NK-92 (cell line): ENCODE data around the gene WNT2.
"Not testable (repeated sequence)": the region's sequence is repeated elsewhere in the genome, so short reads cannot be mapped to it uniquely, and the experiment has no call there.

ENCODE experiments used
- DNase-seq: peaks from one replicate; lab custom pipeline; 2025; ENCODE audit not compliant: unreplicated experiment; lab: John Stamatoyannopoulos, UW

The WNT2 gene

DNA sequence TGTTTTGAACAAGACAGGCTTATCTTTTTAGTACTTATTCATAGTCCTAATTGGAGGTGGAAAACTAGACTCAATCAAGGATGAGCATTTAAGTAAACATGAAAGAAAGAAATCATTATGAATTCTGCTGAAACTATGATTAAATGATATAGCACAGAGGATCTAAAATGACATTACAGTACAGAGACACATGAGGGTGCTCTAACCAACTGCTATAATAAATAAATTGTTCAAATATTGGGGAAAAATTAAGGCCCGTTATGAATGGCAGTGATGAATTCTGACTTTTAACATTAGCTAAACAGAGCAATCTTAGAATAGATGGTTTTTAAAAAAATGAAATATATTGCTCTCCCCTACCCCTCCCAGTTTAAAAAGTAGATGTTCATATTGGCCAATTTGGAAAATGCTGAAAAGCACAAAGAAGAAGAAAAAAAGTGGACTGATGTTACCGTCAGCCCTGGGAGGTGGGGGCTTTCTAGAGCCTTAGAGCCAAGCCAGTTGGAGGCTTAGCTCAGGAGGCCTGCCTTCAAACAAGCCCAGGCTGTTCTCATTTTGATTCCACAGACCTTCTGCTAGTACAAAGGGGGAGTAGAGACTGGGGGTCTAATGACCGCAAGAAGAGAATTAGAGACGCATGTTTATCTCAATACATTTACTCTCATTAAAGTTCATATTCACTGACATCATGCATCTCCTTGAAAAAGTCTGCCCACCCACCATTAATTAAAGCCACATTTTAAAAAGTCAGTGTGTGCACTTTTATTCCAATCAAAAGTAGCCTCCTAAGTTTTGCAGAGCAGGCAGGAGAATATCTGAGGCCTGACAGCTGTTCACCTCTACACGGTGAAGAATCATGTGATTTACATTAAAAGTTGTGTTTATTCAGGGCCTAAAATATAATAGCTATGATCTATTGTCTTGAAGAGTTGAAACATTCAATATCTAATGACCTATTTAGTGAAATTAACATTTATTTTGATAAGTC is 10.0 kb downstream of the WNT2 start:
- no peak for DNase-seq

DNA sequence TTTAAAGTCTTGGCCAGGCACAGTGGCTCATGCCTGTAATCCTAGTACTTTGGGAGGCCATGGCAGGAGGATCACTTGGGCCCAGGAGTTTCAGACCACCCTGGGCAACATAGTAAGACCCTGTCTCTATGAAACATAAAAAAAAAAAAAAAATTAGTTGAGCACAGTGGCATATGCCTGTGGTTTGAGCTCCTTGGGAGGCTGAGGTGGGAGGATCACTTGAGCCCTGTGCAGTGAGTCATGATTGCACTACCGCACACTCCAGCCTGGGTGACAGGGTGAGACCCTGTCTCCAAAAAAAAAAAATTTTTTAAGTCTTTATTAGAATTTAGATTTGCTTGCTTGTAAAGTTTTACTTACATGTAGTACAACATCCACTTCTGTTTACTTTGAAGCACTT is 14.0 kb downstream of the WNT2 start:
- no peak for DNase-seq

DNA sequence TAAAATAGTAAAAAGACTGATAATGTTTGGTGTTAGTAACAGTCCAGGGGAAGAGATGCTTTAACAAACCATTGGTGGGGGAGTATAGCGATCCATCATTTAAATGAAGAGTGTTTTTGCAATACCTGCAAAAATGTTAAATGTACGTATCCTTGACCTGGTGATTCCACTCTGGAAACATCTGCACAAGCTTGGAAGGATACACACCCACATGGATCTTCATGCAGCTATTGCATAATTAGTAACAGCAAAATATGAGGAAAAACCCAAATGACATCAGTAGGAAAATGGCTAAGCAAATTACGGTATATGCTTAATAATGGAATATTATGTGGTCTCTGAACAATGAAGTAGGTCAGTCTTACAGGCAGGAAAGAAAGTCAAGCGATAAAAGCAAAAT is 20.5 kb downstream of the WNT2 start:
- no peak for DNase-seq

DNA sequence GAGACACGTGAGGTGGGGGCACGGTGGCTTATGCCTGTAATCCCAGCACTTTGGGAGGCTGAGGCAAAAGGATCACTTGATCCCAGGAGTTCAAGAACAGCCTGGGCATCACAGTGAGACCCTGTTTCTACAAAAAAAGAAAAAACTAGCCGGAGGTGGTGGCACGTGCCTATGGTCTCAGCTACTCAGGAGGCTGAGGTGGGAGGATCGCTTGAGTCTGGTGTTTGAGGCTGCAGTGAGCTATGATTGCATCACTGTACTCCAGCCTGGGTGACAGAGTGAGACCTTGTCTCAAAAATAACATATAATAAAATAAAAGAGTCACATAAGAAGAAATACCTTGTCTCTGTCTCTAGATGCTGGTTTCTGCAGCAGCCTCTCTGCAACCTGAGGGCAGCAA is 22.4 kb downstream of the WNT2 start:
- DNase-seq = not testable (repeated sequence)

DNA sequence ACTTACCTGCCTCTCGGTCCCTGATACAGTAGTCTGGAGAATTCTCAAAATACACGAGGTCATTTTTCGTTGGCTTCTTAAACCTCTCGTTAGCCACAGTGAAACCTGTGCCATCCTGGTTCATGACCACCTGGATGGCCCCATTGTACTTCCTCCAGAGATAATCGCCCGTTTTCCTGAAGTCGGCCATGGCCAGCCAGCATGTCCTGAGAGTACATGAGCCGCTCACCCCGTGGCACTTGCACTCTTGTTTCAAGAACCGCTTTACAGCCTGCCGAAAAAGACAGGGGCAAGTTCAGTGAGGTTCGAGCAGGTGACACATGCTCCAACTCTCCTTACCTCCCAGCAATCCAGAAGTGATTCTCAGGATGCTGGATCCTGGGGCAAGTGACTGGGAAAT is 25.3 kb downstream of the WNT2 start:
- DNase-seq = no peak

DNA sequence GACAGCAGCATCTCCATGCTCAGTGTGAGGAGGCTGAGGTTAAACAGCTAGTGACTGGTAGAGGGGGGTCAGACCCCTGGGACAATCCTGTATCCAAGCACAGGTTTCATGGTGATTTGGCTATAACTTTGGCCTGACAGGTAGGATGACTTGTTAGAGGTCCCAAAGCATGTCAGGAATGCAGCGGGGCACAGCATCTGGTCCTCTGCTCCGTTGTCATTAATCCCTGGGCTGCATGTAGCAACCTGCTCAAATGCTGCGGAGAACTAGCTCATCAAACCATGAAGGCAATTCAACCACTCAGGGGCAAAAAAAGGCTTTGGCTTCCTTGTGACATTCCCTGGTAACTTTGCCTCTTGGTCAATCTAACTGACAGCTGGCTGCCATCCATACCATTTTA is 26.8 kb downstream of the WNT2 start:
- no peak for DNase-seq

DNA sequence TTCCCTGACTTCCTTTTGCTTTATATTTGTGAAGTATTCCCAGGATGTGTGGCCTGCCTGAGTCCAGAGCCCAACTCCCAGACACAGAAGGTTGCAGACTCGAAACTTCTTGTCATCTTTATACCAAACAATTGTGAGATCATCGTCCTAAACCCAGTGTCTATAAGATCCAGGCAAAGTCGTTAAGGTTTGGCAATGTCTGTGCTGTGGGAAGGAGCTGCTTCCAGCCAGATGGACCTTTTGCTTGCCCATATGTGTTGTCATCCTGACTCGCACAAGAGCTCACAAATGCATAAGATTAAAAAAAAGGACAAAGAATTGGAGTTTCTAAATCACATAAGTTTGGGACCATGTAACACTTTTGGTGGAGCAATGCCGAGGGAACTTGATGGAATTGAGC is 37.0 kb downstream of the WNT2 start:
- DNase-seq = no peak

DNA sequence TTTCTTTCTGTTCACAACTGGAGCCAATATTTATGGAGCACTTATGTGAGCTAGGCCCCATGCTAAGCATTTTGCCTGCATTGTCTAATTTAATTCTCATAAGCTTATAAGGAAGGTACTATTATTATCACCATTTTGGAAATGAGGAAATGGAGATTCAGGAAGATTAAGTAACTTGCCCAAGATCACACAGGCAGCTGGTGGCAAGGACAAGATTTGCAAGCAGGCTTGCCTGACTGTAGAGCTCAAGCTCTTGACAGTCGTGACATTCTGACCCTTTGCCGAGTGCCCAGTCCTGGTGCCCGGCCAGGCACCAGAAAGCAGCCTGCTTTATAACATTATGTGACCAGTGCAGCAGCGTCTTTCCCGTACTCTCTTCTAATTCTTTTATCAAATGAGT is 38.2 kb downstream of the WNT2 start:
- no peak for DNase-seq

DNA sequence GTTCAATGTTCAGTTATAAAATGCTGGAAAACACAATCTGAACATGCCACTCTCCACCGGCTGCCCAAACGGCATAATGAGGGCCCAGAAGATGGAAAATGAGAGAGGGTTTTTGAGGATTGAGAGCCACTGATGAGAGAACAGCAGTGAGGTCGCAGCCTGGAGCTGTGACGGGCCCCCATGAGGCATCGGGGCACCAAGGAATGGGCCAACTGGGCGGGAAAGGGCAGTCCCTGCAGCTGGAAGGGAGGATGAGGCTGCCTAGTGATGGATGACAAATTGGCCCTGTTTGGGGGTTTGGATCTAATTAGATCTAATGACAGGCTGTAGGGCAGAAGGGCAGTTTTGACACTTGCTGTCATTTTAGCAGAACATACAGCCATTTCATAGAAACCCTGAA is 39.1 kb downstream of the WNT2 start:
- no peak for DNase-seq

DNA sequence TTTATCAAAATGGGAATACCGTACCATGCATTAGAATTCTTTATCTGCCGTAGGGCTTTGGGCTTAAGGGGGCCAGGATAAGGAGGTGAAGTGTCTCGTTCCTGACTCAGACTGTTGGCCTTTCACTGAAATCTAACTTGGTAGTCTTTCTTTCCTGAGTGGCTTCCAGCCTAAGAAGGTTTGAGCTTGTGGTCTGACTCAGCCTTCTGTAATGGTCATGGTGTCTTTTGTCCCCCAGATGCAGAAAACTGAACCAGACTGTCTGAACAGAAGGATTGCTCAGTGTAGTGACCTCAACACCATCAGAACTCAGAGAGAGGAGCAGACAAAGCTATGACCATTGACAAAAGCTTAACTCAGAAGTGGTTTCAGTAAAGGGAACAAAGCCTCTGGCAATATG is 39.5 kb downstream of the WNT2 start:
- no peak for DNase-seq

DNA sequence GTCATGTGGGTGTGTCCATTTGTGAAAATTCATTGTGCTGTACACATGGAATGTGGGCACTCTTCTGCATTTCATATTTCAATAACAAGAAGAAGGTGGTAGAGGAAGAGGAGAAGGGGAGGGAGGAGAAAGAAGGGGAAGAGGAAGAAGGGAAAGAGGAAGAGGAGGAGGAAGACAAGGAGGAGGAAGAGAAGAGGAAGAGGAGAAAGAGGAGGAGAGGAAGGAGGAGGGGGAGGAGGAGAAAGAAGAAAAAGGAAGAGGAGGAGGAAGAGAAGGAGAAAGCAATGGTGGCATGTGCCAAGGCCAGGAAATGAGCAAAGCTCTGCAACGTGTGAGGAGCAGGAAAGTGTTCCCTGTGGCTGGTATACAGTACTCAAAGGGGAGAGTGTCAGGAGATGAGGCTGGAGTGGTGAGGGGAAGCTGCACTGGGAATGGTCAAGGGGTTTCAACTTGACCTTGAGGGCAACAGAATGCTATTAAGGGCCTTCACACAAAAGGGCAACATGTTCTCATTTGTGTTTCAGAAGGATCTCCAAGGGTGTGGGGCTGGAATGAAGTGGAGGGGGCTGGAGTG is 40.5 kb downstream of the WNT2 start:
- no peak for DNase-seq

DNA sequence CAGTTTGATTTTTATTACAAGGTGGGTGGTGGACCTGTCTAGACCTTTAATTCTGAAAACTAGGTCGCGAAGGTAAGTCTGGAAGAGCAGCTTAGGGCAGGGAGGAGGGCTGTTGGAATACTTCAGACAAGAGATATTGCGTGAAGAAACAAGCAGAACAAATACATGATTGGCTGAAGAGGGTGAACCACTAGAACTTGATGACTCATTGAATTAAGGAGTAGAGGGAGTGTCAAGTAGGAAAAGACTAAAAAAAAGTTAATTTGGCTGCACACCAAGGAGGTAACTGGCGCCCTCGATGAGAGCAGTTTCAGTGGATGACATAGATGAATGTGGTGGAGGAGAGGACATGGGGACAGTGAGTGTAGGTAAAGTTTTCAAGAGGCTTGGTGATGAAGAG is 41.3 kb downstream of the WNT2 start:
- DNase-seq = no peak

DNA sequence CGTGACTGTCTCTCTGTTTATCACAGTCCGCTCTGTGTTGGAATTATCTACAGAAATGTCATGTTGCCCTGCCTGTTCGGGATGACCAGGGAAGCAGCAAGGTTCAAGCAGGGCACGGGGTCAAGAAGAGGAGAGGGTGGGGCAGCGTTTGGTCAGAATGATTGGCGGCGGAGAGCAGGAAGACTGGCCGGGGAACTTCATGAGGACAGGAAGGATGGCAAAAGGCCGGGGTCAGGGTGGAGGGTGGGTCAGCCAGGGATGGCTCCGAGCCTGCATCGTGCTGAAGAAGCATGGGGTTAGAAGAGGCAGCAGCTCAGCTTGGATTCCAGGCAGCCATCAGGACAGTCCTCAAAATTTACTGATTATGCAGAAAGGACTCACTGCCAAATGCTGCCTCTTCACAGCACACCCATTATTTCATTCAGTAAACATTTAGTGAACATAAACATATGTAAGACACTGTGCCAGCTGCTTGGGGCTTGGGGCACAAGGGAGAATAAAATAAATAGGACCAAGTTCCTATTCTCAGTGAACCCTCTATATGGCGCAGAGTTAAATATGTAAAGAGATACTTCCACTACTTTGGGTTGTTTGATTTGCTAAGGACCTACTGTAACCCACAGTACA is 42.8 kb downstream of the WNT2 start:
- DNase-seq = no peak

DNA sequence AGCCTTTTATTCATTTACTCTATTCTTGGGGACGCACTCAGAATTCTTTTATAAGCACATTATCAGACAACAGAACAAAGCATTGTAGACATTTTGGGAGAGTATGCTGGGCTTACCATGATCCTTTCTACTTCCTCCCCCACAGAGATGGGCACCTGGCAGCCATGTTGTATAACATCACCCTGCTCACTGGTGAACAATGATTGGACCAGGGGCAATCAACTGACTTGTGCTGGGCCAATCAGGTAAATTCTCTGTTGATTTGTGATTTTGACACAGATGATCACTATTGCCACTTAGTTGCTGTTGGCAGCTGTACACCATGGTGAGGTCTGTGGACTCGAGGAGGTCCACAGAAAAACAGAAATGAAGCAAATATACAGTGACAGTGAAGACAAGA is 43.7 kb downstream of the WNT2 start:
- DNase-seq = no peak

DNA sequence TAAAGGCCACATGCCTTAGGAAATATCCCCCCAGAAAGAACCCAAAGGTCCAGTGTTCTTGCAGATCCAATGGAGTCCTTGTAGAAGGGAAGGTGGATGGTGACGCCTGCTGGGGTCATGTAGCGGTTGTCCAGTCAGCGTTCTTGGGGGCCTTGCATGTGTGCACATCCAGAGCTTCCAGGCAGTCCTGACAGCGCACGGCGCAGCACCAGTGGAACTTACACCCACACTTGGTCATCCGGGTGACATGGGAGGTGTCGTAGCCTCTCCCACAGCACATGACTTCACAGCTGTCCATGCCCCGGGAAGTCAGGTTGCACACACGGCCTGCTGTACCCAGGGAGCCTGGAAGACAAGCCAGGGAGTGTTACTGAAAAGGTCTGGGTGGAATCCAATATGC is 44.8 kb downstream of the WNT2 start:
- no peak for DNase-seq

DNA sequence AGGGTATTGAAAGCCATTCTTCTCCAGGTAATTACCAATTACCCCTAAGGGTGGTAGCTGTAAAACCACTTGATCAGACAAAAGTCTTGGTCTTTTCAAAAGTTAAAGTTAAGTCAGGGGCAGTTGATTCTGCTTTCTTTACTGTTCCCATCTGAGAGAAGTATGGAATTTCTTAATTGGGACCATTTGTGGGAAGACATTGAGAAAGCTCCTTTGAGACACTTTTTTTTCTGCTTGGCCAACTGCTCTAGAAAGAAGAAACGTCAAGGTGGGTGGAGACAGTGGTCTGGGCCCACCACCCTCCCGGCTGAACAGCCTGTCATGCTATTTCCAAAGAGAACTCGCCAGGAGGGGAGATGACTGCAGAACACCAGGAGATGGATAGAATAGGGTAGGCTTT is 45.3 kb downstream of the WNT2 start:
- no peak for DNase-seq

DNA sequence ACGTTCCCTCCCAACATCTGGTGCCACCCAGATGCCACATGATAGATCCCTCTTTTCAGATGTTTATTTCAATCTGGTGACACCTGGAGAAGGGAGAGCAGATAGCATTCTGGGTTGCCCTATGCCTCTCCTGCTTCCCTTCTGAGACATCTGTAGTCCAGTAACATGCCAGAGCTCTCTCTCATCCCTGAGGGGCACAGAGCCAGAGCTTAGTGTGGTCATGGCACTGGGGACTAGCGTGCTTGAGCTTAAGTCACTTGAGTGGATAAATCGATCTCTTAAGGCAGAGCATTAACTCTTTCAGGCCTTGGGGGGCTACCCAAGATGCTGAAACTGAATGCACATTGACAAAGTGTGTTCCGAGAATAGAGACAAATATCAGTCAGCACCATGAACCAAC is 47.9 kb downstream of the WNT2 start:
- DNase-seq = no peak

DNA sequence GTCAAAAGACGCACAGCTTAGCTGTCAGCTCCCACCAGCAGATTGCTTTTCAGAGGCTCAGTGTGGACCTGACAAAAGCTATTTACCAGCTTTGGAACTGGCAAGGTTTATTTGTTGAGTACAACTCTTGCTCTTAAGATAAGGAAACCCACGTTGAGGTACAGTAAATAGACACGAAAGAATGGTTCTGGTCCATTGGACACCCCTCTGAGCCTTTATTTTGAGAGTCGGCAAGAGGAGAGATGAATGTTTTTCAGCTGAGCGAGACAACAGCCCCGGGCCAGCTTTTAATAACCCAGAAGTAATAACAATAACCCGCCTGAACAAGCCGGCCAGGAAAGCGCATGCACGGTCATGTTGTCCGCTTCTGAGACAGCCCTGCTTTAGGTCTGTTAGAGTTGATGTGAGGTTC is 49.0 kb downstream of the WNT2 start:
- DNase-seq = no peak

DNA sequence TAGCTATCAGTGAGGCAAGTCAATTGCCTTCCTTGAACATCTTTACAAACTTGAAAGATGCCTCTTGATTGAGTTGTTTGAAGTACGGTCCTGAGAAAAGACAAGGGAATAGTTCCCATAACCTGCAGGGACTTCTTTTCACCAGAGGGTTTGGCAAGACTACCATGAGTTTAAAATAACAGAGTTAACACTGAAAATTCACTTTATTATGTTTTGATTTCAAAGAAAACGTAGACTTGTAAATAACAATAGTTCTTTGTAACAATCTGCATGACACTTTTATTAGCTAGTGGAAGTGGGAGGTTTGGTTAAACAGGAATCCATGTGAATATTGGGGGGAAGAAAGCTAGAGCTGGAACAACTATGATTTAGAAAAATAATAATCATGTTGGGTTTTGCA is 49.5 kb downstream of the WNT2 start:
- DNase-seq = no peak

DNA sequence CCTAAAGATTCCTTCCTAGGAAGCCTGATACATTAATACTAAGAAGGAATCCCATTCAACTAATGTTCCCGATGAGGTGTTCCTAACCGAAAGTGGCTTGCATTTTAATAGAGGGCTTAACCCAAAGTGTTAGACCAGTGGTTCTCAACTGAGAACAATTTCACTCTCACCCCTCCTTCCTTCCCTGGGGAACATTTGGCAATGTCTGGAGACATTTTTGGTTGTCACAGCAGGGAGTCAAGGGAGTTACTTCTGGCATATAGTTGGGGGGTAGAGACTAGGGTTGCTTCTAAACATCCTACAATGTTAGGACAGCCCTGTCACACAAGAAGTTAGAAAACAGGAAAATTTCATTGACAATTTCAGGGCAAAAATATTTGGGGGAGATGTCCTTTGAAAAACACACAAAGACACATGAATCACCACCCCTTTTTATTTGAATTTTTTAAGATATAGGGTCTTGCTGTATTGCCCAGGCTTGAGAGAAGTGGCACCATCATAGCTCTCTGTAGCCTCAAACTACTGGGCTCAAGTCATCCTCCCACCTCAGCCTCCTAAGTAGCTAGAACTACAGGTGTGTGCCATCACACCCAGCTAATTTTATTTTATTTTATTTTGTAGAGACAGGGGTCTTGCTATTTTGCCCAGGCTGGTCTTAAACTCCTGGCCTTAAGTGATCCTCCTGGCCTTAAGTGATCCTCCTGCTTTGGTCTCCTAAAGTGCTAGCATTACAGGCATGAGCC is 50.7 kb downstream of the WNT2 start:
- no peak for DNase-seq

DNA sequence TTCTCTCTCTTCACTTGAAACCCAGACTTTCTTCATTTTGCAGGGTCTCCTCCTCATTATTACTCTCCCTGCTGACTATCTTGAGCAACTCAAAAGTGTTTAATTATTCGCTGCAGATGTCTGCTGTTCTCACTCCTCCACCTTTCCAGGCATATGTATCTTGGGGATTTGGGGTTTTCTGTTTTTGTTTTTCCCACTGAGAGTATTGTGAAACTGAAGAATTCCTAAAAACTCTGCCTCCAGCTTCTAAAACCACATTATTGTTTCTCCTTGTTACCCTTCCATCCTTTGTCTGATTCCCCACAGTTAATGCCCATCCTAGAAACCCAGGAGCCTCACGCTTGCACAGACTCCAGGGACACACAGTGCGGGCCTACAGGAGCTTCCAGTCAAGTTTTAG is 51.3 kb downstream of the WNT2 start:
- DNase-seq = no peak

DNA sequence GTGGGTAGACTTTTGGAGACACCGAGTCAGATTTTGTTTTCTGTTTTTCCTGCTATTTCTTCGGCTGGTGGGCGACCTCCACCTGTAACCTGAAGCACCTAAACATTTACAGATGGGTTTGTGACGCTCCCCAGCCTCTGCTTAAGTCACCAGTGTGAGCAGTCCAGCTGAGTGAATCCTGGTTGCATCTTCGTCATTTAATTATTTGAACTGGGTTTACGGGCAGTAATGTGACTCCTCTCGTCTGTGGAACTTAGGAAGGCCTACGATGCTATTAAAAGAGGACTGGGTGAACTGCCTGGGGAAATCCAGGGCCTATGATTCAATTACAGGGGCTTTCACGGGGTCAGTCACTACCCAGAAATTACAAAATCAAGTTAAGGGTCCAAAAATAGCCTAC is 52.5 kb downstream of the WNT2 start:
- no peak for DNase-seq
